Measurements from ENCODE around the gene DNAJC12.

The DNAJC12 gene

DNA sequence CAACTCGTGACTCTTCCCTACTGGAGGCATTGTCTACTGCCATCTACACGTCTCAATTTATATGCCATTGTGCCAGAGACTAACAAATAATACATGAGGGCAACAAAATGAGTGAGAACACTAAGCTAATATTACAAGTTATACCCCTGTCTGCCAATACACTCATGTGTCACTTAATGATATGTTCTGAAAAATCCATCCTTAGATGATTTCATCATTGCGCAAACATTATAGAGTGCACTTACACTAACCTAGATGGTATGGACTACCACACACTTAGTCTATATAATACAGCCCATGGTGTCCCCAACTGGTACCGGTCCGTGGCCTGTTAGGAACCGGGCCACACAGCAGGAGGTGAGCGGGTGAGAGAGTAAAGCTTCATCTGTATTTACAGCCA lies 77.7 kb downstream of the DNAJC12 start:
- no peak for FAIRE-seq
